DMS114 treated with DMSO at 0.1 percent for 48 hours (cell line): Measurements from ENCODE around the gene ATG16L2.

Experiments used
- DNase-seq: peaks from one replicate; lab custom pipeline; 2025; ENCODE audit not compliant: unreplicated experiment; lab: John Stamatoyannopoulos, UW

The ATG16L2 gene, protein sequence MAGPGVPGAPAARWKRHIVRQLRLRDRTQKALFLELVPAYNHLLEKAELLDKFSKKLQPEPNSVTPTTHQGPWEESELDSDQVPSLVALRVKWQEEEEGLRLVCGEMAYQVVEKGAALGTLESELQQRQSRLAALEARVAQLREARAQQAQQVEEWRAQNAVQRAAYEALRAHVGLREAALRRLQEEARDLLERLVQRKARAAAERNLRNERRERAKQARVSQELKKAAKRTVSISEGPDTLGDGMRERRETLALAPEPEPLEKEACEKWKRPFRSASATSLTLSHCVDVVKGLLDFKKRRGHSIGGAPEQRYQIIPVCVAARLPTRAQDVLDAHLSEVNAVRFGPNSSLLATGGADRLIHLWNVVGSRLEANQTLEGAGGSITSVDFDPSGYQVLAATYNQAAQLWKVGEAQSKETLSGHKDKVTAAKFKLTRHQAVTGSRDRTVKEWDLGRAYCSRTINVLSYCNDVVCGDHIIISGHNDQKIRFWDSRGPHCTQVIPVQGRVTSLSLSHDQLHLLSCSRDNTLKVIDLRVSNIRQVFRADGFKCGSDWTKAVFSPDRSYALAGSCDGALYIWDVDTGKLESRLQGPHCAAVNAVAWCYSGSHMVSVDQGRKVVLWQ

DNA sequence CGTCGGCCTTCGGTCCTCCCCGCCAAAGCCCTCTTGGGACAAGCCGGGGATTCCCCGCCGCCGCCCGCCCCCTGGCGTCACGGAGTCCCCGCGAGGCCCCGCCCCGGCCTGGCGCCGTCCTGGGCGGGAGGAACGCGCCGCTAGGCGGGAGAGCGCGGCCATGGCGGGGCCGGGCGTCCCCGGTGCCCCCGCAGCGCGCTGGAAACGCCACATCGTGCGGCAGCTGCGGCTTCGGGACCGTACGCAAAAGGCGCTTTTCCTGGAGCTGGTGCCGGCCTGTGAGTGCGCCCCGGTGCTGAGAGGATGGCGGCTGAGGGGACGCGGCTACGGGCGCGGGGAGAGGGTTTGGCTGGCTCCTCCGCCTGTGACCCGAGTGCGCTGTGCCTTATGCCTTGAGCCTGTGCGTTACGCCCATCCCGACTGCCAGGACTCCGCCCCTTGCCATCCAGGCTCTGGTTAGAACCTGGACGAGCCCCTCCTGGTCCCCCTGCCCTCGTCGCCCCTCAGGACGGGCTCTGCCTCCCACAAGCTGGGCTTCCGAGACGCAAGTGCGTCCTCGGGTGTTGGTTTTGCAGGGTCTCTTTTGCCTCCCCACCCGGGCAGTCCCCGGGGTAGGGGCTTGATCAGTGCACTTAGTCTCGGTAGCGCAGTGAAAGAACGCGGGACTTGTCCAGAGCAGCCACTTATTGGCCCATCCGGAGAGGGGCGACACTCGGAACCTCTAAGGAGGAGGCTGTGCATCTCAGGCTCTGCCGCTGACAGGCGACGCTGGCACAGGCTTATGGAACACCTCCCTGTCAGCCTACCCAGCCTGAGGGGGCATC, at the start of gene ATG16L2:
ATG16L2 (plus strand) TSS at position 126 of the 824 bp plus-strand sequence; CDS start at position 161, 35 bp downstream.
- peak; percentile 50 for DNase-seq

DNA sequence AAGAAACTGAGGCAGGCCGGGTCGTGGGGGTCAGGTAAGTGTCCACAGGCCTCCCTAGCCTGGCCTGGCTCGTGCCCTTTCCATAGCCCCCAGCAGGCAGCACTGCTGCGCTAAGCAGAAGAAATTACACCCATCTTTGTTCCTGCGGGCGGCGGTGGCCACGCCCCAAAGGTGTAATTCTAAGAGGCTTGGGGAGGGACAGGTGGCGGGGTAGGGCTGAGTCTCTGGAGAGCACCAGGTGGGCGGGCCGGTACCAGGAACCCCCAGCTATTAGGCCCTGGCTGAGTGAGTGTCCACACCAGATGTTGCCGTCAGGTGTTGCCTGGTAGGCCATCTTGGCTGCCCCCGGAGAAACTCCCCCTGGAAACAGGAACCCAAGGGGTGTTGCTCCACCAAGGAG, 49.7 kb upstream of the ATG16L2 start:
- no peak for DNase-seq

DNA sequence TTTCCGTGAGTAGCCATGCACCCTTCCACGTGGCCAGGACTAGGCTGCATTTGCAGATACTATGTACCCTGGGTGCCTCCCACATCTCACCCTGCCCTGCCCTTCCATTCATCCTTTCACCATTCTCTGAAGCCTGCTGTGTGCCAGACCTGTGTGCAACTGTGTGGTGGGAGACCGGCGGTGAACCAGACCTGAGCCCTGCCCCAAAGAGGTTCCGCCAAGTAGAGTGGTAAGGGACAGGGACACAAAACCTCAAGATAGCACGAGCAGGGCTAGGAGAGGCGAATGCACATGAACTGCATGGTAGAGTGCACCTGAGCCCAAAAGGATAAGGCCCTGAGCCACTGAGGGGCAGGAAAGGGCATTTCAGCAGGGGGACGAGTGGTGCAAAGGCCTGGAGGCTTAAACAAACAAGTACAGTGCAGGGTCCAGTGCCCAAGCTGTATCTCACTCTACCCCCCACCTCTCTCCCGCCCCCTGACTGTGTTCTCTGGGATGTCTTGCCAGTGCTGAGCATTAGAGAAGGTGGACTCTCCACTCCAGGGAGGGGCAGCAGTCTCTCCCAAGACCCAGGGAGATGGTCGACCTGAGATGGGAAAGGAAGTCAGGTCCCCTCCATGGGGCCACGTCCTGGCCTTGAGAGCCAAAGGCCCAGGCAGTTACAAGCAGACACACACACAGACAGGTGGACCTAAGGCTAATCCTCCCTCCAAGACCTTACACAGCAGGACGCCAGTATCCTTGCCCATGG, 47.9 kb upstream of the ATG16L2 start:
- DNase-seq = no peak

DNA sequence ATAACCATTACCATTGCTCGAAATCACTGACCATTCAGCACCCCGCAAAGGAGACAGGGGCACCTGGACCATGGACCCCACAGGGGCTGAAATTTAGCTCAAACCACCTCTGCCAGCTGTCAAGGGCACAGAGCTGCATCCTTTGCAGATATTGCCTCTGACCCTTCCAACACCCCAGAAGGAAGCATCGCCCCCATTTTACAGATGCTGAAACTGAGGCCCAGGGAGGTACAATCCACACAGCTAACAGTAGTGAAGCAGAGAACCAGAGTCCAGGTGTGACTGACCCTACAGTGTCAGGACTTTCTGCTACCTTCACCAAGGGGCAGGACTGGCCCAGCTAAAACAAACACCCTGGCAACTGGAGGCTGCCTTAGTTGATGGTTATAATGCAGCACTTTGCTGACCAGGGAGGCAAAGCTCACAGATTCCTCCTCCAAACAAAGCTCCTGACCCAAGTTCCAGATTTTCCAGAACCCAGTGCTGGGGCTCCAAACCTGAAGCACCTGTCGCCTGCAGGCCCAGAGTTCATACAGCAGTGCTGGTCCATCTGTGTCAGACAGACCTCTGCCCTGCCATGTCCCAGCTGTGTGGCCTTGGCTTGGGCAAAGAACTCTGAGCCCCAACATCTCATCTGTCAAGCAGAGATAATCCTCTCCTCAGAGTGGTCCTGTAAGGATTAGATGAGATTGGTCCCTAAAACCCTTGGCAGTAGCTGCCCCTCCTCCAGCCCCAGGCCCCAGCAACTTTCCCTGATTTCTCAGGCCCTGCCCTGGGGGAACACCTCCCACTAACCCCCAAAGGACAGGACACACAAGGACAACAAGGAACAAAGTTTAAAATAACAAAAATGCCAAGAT, 46.8 kb upstream of the ATG16L2 start:
- no peak for DNase-seq

DNA sequence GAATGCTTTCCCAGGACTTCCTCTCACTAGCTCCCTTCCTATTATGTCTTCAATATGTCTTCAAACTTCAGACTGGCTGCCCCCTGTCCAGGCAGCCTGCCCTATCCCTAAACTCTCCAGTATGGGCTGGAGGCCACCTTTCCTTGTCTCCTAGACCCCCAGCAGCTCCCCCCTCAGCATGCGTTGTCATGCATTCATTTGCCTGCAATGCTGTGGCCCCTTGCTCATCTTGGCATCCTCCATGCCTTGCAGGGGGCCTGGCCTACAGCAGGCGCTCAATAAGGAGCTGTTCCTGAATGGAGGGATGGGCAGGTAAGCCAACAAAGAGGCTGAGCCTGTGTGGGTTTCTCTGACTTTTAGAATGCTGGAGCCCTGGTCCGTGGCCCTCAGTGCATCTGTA, 45.6 kb upstream of the ATG16L2 start:
- DNase-seq = no peak

DNA sequence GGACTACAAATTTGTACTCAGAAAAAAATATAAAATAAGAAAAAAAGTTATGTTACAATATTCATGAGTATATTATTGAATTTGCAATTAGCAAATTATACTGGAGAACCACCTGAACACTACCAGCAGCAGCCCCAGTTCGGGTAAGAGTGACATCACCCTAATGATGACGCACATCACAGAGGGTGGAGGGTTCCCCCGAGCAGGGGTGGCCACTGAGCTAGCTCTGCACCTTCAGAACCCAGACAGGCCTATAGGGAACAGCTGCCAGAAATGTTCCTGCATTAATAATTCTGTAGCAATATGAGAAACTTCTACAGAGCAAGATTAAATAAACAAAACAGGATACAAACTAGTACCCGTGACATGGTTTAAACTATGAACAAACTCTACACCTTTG, 44.5 kb upstream of the ATG16L2 start:
- DNase-seq = no peak

DNA sequence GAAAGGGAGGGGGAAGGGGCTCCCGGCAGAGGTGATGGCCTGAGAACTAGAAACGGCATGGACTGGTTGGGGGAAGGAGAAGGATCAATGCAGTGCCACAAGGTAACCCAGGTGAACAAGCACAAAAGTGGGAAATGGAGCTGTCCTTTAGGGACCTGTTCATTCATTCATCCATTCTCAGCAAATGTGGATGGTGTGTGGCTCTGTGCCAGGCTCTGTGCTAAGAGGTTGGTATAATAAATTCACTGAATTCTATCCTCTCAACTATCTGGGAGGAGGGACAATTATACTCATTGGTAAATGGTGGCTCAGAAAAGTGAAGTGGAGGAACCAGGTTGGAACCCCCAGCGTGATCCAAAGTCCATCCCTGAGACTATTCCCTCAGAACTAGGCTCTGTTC, 43.4 kb upstream of the ATG16L2 start:
- no peak for DNase-seq

DNA sequence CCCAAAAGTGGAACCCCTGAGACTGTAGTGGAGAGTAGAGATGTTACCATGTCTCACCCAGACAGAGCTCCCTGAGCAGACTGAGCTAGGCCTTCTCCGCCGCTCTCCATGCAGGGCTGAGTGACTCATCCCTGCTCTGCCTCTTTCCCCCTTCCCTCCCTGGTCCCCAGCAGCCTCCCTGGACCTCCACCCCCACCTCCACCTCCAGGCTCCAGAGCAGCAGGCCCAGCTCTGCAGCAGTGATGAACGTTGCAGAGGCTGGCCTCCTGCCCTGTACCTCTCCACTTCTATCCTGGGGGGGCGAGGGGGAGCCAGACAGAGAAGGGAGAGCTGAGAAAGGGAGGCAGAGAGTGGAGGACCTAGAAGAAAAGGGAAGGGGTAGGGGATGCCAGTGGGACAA, 42.7 kb upstream of the ATG16L2 start:
- DNase-seq = no peak

DNA sequence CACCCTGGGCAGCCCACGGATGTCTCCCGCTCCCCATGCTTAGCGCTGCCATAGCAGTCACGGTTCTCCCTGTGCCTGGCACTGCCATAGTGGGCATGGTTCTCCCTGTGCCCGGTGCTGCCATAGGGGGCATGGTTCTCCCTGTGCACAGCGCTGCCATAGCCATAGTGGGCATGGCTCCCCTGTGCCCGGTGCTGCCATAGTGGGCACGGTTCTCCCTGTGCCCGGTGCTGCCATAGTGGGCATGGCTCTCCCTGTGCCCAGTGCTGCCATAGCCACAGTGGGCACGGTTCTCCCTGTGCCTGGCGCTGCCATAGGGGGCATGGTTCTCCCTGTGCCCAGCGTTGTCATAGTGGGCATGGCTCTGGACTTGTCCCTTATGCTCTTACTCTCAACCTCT, 42.2 kb upstream of the ATG16L2 start:
- DNase-seq = no peak

DNA sequence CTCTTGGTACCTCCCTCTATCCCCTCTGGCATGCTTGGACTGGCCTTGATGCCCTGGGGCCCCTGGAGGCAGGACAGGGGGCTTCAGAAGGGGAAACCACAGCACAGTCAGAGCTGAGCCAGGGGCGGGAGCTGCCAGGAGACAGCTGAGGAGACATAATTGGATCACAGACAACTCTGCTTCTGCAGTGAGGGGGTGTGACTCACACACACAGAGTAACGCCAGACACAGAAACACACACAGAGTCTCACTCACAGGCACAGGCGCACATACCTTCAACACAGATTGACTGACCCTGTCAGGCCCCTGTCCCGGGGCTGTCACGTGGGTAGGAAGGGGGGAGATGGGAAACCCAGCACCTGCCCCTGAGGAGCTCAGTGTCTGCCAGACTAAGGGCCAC, 40.9 kb upstream of the ATG16L2 start:
- DNase-seq = no peak

DNA sequence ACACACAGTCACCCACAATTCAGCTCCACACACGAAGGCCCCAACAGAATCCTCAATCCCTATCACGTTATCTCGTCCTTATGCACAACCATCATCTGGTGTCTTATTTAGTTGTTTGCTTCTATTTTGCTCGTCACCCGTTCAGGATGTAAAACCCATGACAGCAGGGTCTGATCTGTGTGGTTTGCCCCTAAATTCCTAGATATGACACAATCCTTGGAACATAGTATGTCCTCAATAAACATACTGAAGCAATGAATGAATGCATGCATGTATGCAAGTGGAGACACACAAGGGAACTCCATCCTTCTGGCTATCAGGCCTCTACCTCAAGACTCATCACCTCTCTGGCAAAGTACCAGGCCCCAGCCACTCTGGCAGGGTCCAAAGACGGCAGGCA, 40.5 kb upstream of the ATG16L2 start:
- no peak for DNase-seq

DNA sequence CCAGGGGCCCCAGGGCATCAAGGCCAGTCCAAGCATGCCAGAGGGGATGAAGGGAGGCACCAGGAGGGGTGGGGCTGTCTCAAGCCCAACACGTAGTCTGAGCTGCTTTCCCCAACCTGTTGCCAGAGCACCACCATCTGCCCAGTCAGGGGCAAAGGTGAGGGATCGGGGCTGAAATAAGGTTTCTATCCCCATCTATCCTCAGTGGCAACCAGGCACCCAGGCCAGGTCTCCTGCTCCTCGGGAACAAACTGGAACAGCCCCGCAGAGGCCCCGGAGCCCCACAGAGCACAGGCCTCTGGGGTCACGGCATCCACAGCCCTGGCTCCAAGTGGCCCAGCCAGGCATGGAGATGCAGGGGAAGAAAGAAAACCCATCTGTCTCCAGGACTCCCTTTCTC, 39.7 kb upstream of the ATG16L2 start:
- no peak for DNase-seq

DNA sequence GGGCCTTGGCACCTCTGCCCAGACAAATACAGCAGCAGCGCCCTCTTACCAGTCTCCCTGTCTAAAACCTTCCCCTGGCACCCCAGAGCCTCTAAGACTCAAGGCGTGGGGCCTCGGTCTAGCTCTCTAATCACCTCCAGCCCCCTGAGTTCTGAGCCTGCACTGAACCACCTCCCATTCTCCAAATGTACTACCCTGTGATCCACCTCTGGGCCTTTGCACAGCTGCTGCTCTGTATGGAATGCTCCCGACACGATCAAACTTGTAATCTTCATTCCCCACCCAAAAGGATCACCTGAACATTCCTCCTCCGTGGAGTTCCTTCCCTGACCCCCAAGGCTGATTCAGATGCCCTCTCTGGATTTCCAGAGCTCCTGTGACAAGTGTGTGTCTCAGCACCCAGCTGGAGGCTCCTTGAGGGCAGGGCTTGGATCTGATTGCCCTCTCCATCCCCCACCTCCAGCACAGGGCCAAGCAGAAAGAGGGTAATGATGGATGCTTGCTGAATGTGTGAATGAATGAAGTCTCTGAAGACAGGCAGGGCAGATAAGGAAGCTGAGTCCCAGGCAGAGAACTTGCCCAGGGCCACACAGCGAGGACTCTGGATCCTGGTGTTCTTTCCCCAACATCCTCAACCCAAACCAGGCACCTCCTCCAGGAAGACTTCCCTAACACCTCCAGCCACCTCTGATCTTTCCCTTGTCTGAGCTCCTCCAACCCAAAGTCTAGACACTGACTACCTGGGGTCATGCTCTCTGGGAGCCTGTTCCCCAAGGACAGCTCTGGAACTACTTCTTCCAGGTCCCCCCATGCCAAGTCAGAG, 38.7 kb upstream of the ATG16L2 start:
- DNase-seq = no peak

DNA sequence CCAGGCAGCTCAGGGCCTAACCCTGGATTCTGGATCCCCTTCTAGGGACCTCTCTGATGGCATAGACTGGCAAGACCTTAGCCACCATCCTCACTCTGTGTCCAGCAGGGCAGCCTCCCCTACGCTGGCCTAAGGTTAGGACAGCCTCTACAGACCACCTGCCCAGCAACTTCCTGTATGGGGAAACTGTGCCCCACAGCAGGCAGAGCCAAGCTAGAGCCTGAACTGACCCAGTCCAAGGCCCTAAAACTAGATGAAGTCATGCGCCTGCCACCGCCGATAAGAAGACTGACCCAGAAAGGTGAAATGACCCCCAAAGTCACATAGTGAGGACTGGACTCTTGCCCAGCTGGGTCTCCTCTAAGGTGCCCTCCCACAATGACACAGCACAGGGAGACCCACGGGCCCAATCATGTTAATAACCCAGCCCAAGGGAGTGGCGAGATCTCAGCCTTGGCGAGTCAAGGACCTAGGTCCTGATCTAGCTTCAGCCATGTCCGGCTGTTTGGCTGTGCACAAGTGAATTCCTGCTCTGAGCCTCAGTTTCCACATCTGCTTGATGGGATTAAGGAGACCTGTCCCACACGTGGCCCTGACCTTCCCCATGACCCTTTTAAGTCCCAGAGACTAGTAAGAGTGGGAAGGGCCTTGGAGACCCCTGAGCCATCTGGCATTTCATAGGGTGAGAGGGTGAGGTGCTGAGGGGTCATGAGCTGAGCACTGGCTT, 37.9 kb upstream of the ATG16L2 start:
- no peak for DNase-seq

DNA sequence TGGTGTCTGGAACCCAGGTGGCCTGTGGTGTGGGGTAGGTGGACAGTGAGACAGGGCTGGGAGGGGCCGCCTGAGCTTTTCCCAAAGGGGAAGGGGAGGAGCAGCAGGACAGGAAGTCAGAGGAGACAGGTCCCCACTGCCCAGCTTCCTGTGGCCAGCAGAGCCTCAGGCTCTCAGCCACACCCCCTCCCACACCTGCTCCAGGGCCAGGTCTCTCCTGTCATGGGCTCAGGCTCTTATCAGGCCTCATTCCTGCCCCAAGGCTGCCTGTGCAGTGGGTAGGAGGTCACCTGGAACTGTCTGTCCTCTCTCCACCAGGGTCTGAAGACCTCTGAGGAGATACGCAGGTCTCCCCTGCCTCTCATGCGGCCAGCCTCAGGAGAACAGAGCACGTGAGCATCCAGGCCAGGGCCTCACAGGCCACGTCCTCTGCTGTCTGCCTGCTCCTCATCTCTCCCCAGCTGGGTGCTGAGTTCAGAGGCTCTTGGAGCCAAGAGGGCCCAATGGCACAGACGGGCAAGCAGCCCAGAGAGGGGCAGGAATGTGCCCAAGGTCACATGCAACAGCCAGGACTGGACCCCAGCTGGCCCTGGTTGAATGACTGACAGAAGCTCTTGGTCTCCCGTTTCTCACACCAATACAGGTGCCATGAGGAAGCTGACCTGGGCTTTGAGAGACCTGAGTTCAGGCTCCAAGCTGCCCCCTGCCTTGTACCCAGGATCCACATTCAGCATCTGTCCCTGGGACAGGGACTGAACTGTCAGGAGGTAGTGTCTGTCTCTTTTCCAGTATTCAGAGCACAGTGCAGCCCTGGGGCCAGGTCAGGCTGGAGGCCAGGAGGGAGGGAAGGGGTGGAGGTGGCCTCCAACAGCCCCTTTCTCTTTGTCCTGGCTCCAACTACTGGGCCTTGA, 37.1 kb upstream of the ATG16L2 start:
- DNase-seq = no peak

DNA sequence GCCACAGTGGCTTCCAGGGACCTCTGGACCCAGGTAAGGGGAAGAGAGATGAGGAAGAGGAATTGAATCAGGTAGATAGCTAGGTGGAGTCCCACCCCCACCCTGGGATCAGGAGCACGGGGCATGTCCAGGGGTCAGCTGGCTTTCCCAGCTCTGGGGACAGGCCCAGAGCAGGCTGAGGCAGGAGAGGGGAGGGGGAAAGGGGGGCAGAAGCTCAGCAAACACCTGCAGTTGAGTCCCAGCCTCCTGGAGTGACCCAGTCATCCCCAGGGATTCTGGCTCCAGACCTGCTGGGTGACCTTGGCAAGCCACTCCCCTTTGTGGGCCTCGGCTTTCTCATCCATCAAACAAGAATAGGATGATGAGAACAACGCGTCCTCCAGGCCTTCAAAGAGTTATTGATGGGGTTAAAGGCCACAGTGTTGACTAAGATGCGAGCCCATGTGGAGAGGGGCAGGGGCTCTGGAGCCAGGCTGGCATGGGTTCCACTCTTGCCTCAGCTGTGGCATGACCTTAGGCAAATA, 36.4 kb upstream of the ATG16L2 start:
- no peak for DNase-seq
